GM23248 (cell line): Measurements from ENCODE around the gene TXNDC17. TPM values are rescaled to one million over a fixed set of nuclear protein-coding genes. Genes with fewer than 3 reads are reported as not detected.
A peak's percentile ranks its signal among the peaks of the same experiment; 100 is the strongest.

ENCODE experiments used
- DNase-seq: peaks from one replicate; pipeline ENCODE4 v3.0.0-alpha.2; 2015
- H2AFZ ChIP-seq: fragments of 200-600 bp; sonication (generic); 2 replicates; pipeline ENCODE4 v1.6.1; 2016; ENCODE audit warnings: antibody characterized with exemption
- H3F3A ChIP-seq: fragments of 200-600 bp; sonication (generic); 2 replicates; pipeline ENCODE4 v1.6.1; 2016; ENCODE audit warnings: mild to moderate bottlenecking, antibody characterized with exemption, mixed run types; ENCODE audit not compliant: insufficient read depth
- H3K27ac ChIP-seq: fragments of 200-600 bp; sonication (generic); 2 replicates; pipeline ENCODE4 v1.5.1; 2016; ENCODE audit warnings: mild to moderate bottlenecking
- H3K27me3 ChIP-seq: fragments of 200-600 bp; sonication (generic); replicated peaks from 2 replicates; pipeline ENCODE4 v1.6.1; 2016; ENCODE audit warnings: mild to moderate bottlenecking; ENCODE audit not compliant: insufficient read depth
- H3K36me3 ChIP-seq: fragments of 200-600 bp; sonication (generic); 2 replicates; pipeline ENCODE4 v1.6.1; 2016; ENCODE audit warnings: low read depth, mild to moderate bottlenecking
- H3K4me1 ChIP-seq: fragments of 200-600 bp; sonication (generic); 2 replicates; pipeline ENCODE4 v1.6.1; 2016; ENCODE audit warnings: mild to moderate bottlenecking; ENCODE audit not compliant: insufficient read depth
- H3K4me2 ChIP-seq: fragments of 200-600 bp; sonication (generic); one replicate; pipeline ENCODE4 v1.6.1; 2016; ENCODE audit warnings: mild to moderate bottlenecking; ENCODE audit not compliant: unreplicated experiment
- H3K4me3 ChIP-seq: fragments of 200-600 bp; sonication (generic); 2 replicates; pipeline ENCODE4 v1.5.1; 2016; ENCODE audit warnings: mild to moderate bottlenecking
- H3K79me2 ChIP-seq: fragments of 200-600 bp; sonication (generic); 2 replicates; pipeline ENCODE4 v1.6.1; 2016; ENCODE audit warnings: mild to moderate bottlenecking; ENCODE audit not compliant: insufficient read depth
- H3K9ac ChIP-seq: fragments of 200-600 bp; sonication (generic); 2 replicates; pipeline ENCODE4 v1.6.1; 2016; ENCODE audit warnings: mild to moderate bottlenecking
- H3K9me2 ChIP-seq: fragments of 200-600 bp; sonication (generic); 2 replicates; pipeline ENCODE4 v1.6.1; 2016; ENCODE audit warnings: mixed run types, mild to moderate bottlenecking, moderate library complexity; ENCODE audit not compliant: insufficient read depth
- H3K9me3 ChIP-seq: fragments of 200-600 bp; sonication (generic); one replicate; pipeline ENCODE4 v1.6.1; 2017; ENCODE audit warnings: low read depth
- H4K20me1 ChIP-seq: fragments of 200-600 bp; sonication (generic); 2 replicates; pipeline ENCODE4 v1.6.0; 2016; ENCODE audit not compliant: insufficient read depth
- EZH2 ChIP-seq: fragments of 200-600 bp; sonication (generic); IDR thresholded peaks from 2 replicates; pipeline ENCODE4 v1.6.1; 2018; ENCODE audit warnings: antibody characterized with exemption, mild to moderate bottlenecking; ENCODE audit not compliant: insufficient read depth, poor library complexity, severe bottlenecking
- EZH2phosphoT487 ChIP-seq: fragments of 200-600 bp; sonication (generic); IDR thresholded peaks from 2 replicates; pipeline ENCODE4 v1.6.1; 2018; ENCODE audit warnings: antibody characterized with exemption, moderate library complexity, mild to moderate bottlenecking, low read depth; ENCODE audit not compliant: insufficient read depth
- WGBS, 2 experiments: methylation state at CpG; one replicate each; pipeline ENCODE4 v1.1.6; 2015 to 2017; ENCODE audit warnings: low lambda C conversion rate in 2 of 2, low coverage in 1 of 2; ENCODE audit errors: missing lambda C conversion rate in 2 of 2; 5-methylcytosine and 5-hydroxymethylcytosine counted together
- in situ Hi-C: fragments of 300-500 bp; cut with MboI; formaldehyde crosslinking; loops from 2 replicates; pipeline ENCODE4 v1.15.0; 2020
- polyA plus RNA-seq: library from polyadenylated mRNA; unstranded; fragments of >200 nt; fragmentation: Nextera tagmentation; extraction: Ambion mirVana; gene quantifications from 2 replicates; pipeline ENCODE4 v1.2.1, GENCODE V29; 2016
- total RNA-seq: library from RNA; depleted of rRNA; stranded (reverse); fragments of >200 nt; shearing (Covaris generic); gene quantifications from 2 replicates; pipeline ENCODE4 v1.2.3, GENCODE V29; 2014

The TXNDC17 gene
- total and polyA plus RNA-seq, 2 experiments from 2014 or later: 152 to 630 TPM

- peaks cover 22% of the 10 kb centered on the region for H3K79me2 ChIP-seq
- H4K20me1 ChIP-seq: no peaks in the 10 kb centered on the region
- no peak overlapping the region for H3K27ac ChIP-seq
- no peak for DNase-seq
- no peaks in the 10 kb centered on the region for H3K27me3 ChIP-seq
- 96 to 97% methylated on average over 5 of the region's 5 CpGs for WGBS, 2 experiments
- no peak overlapping the region for H3K4me2 ChIP-seq
- peaks cover 37% of the 10 kb centered on the region for H3K36me3 ChIP-seq
- in situ Hi-C loops: no loop called here
- no peaks in the 10 kb centered on the region for H3K9me2 ChIP-seq
- TF ChIP-seq EZH2phosphoT487: no peak
- TF ChIP-seq EZH2: no peak
- no peak overlapping the region for H3K9ac ChIP-seq
- peaks cover 6% of the 10 kb centered on the region; the same call in 1 of the 2 replicates for H3F3A ChIP-seq
- no peak overlapping the region for H2AFZ ChIP-seq
- H3K4me3 ChIP-seq: no peak overlapping the region
- H3K9me3 ChIP-seq: no peaks in the 10 kb centered on the region
- peaks cover 7% of the 10 kb centered on the region for H3K4me1 ChIP-seq
Observed at GRCh38 chr17:6610011-6610410, 30.8 kb upstream of the TXNDC17 start.

- Histone ChIP-seq H3K79me2 (peaks cover 25% of the 10 kb centered on the region), H3K4me1 (peaks cover 7% of the 10 kb centered on the region), H2AFZ (no peak overlapping the region), H3K9me3 (no peaks in the 10 kb centered on the region), H3K9me2 (no peaks in the 10 kb centered on the region), H3K27me3 (no peaks in the 10 kb centered on the region), H3F3A (peaks cover 6% of the 10 kb centered on the region; the same call in 1 of the 2 replicates), H3K4me3 (no peak overlapping the region), H3K4me2 (no peak overlapping the region), H3K9ac (no peak overlapping the region), H4K20me1 (no peaks in the 10 kb centered on the region), H3K36me3 (peaks cover 37% of the 10 kb centered on the region), H3K27ac (no peak overlapping the region)
- in situ Hi-C loops: no loop called here
- TF ChIP-seq EZH2phosphoT487: no peak
- TF ChIP-seq EZH2: no peak
- DNase-seq: no peak
- WGBS, 2 experiments: 94 to 96% methylated on average over 4 of the region's 4 CpGs
Observed at GRCh38 chr17:6611231-6611630, 29.6 kb upstream of the TXNDC17 start.

- no peak overlapping the region for H3K9ac ChIP-seq
- H3K9me3 ChIP-seq: no peaks in the 10 kb centered on the region
- H3K4me3 ChIP-seq: no peak overlapping the region
- TF ChIP-seq EZH2phosphoT487: no peak
- no peak for TF ChIP-seq EZH2
- DNase-seq: peak; percentile 51
- no peaks in the 10 kb centered on the region; the same call in 1 of the 2 replicates for H3F3A ChIP-seq
- in situ Hi-C loops: no loop called here
- H2AFZ ChIP-seq: no peak overlapping the region
- peaks cover 38% of the 10 kb centered on the region for H3K79me2 ChIP-seq
- no peaks in the 10 kb centered on the region for H3K9me2 ChIP-seq
- H3K4me1 ChIP-seq: peaks cover 17% of the 10 kb centered on the region
- peak overlapping the region; percentile 38 for H3K4me2 ChIP-seq
- WGBS, 2 experiments: 85 to 86% methylated on average over 3 of the region's 3 CpGs
- peaks cover 54% of the 10 kb centered on the region for H3K36me3 ChIP-seq
- 0 out of 2 replicates have a peak, but pooled peaks cover 4% of the 10 kb centered on the region for H4K20me1 ChIP-seq
- H3K27me3 ChIP-seq: no peaks in the 10 kb centered on the region
- H3K27ac ChIP-seq: no peak overlapping the region
Observed at GRCh38 chr17:6623941-6624340, 16.9 kb upstream of the TXNDC17 start.

- WGBS, 2 experiments: 97 to 98% methylated on average over 6 of the region's 6 CpGs
- H3K4me2 ChIP-seq: no peak overlapping the region
- H3K36me3 ChIP-seq: peaks cover 54% of the 10 kb centered on the region
Observed at GRCh38 chr17:6626616-6627015, 14.2 kb upstream of the TXNDC17 start.

GRCh38 chr17:6627019-6627418 lies 13.8 kb upstream of the TXNDC17 start:
- no peak overlapping the region for H2AFZ ChIP-seq
- peaks cover 57% of the 10 kb centered on the region for H3K79me2 ChIP-seq
- peaks cover 51% of the 10 kb centered on the region for H3K36me3 ChIP-seq
- H3K27me3 ChIP-seq: no peaks in the 10 kb centered on the region
- H3F3A ChIP-seq: no peaks in the 10 kb centered on the region; the same call in 1 of the 2 replicates
- H3K9me2 ChIP-seq: no peaks in the 10 kb centered on the region
- H3K4me1 ChIP-seq: peaks cover 17% of the 10 kb centered on the region
- WGBS, 2 experiments: 34 to 41% methylated on average over 1 of the region's 1 CpG
- no peak overlapping the region for H3K9ac ChIP-seq
- DNase-seq: peak; percentile 58
- no peak for TF ChIP-seq EZH2
- TF ChIP-seq EZH2phosphoT487: no peak
- no peak overlapping the region for H3K4me3 ChIP-seq
- in situ Hi-C loops: no loop called here
- H3K4me2 ChIP-seq: no peak overlapping the region
- H3K27ac ChIP-seq: no peak overlapping the region
- no peaks in the 10 kb centered on the region for H3K9me3 ChIP-seq
- H4K20me1 ChIP-seq: 0 out of 2 replicates have a peak, but pooled peaks cover 4% of the 10 kb centered on the region

More at GRCh38 chr17:6626616-6627015, 14.2 kb upstream of the TXNDC17 start:
- H3K9me2 ChIP-seq: no peaks in the 10 kb centered on the region
- TF ChIP-seq EZH2phosphoT487: no peak
- TF ChIP-seq EZH2: no peak
- no peak overlapping the region for H3K27ac ChIP-seq
- H3K9me3 ChIP-seq: no peaks in the 10 kb centered on the region
- DNase-seq: no peak
- 0 out of 2 replicates have a peak, but pooled peaks cover 4% of the 10 kb centered on the region for H4K20me1 ChIP-seq
- peaks cover 54% of the 10 kb centered on the region for H3K79me2 ChIP-seq
- H3F3A ChIP-seq: no peaks in the 10 kb centered on the region; the same call in 1 of the 2 replicates
- no peaks in the 10 kb centered on the region for H3K27me3 ChIP-seq
- no peak overlapping the region for H3K4me3 ChIP-seq
- H3K9ac ChIP-seq: no peak overlapping the region
- in situ Hi-C loops: no loop called here
- peaks cover 17% of the 10 kb centered on the region for H3K4me1 ChIP-seq
- H2AFZ ChIP-seq: no peak overlapping the region
